HG03280 (cell line): ENCODE data around the gene LONP2.

Source experiments
- ATAC-seq: cut with Tn5 transposase; IDR thresholded peaks from one replicate; pipeline ENCODE4 v1.9.1; 2021; ENCODE audit warnings: mild to moderate bottlenecking, moderate library complexity; ENCODE audit not compliant: unreplicated experiment

Gene LONP2

GRCh38 chr16:48244080-48244862 lies at the start of gene LONP2:
TSS of gene LONP2 (plus strand) at chr16:48244300. CDS start at chr16:48244389, 89 bp downstream.
- peak; percentile 97 for ATAC-seq

GRCh38 chr16:48194828-48195556 lies 49.1 kb upstream of the LONP2 start:
- ATAC-seq: no peak

DNA sequence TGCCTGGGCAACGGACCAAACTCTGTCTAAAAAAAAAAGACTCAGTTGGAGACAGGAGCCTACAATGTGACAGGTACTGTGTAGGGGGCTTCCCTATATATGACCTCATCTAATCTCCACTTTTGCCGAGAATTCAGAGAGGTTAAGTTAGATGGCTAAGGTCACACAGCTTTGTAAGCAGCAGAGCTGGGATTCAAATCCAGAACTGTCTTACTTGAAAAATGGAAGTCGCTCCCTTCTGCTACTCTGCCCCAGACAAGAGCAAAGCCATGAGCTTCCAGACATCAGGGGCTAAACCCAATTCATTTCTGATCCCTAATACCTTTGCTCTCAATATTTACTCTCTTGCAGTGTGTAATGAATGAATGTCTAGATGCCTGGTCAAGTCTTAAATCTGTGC lies 46.8 kb upstream of the LONP2 start:
- ATAC-seq: no peak

DNA sequence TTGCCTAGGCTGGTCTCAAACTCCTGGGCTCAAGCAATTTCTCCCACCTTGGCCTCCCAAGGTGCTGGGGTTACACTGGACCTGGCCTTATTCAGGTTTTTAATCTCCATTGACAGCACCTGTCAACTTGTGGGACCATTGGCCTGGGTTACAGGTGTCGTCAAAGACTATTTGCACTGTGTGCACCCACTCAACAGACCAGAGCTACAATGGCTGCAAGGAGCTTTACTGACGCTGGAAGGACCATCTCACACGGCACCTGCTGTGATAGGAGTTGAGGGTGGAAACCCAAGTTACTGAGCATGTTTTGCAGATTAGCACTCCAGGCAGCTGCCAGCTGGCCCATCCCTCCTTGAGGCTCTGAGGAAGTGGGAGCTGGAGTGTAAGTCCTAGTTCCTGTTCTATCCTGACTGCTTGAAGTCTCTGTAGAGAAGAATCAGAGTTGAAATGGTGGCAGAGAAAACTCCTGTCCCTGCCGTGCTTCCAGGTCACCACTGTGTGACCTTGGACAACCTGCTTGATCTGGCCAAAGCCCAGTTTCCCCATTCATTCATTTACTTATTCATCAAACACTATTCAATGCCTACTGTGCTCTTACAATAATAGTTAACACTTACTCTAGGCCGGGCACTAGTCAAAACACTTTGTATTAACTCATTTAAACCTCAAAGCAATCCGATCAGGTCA lies 42.4 kb upstream of the LONP2 start:
- ATAC-seq: no peak

DNA sequence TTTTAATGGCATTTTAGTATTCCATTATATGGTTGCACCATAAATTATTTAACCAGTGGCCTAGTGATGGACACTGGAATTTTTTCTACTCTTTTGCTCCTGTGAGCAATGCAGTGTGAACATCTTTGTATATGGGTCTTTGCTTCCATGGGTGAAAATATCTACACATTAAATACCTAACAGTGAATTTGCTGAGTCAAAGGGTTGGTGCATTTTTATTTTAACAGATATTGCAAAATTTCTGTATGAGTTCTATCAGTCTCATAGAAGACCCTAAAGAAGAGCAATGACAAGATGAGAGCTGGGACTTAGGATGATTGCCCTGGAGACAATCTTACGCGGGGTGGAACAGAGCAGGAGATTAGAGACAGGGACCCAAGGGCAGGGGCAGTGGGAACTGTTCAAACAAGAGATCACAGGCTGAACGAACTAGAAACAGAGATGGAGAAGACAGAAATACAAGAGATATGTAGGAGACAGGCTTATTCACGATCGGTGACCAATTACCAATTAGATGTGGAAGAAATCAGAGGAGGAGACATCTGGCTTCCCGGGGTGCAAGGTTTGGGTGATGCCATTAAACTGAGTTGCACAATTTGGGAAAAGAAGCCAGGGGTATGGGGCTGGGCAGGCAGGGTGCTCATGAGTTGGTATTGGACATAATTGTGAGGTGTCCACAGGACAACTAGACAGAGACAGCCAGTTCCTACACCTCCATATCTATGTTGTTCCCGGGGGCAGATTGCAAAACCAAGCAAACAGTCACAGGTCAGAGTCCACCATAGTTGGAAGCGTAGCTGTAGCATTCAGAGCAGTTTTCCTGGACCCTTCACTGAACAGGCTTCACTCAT lies 39.9 kb upstream of the LONP2 start:
- no peak for ATAC-seq

DNA sequence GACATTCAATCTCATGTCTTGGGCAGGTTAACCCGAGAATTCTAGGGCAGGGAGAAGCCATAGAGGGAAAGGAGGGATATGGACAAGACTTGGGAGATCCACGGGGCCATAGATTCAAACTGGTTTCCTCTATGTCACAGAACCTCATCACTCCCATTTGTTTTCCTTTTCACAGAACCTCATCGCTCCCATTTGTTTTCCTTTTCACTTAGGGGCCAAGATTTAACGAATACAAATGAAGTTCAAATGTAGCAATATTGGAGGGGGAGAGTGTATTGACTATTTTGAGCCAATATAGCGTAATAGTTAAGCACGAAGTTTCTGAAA lies 39.3 kb upstream of the LONP2 start:
- no peak for ATAC-seq

DNA sequence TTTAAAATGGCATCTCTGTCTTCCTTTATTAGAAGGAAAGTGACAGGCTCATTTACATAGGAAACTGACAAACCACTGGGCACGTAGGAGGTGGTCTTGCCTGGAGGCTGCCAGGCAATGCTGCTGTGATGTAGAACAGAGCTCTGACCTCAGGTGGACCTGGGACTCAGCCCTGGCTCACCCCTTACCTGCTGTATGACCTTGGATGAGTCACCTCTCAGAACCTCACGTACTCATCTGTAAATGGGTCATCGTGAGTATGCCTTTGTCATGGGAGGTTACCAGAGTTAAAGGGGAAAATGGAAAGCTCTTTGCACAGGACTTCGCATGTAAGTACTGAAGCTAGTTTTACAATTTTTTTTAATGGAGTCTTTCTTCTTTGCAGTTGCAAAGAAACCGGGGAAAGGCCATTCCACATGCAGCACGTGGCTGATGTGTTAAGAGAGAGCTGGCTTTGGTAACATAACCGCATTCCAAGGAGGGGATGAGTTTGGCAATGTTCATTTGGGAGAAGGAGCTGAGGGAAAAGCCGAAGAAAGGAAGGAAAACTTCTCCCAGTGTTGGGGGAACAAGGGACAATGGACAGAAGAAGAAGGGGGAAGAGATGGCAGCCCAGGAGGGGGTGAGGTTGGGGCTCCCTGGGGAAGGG lies 37.4 kb upstream of the LONP2 start:
- ATAC-seq: no peak

- no peak for ATAC-seq
These were observed 33.4 kb upstream of the LONP2 start for GRCh38 chr16:48210747-48211146.

GRCh38 chr16:48212033-48212432 lies 32.1 kb upstream of the LONP2 start:
- no peak for ATAC-seq

DNA sequence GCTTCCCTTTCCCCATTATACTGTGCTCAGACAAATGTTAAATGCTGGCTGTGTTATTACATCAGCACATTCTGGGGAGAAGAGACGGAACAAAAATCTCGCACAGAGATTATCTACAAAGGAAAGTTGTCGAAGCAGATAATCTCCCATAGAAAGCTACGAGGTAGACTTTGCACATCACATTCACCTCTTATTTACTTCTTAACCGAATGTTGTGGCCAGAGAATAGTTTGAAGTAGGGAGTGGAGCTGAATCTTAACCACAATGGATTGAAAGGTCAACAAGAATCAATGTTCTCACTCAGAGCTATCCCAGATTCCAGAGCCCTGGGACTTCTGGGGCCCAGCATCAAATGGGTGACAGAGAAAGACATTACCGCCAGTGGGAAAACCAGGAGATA lies 28.4 kb upstream of the LONP2 start:
- ATAC-seq: no peak

- ATAC-seq: no peak
These were observed 26.4 kb upstream of the LONP2 start for GRCh38 chr16:48217708-48218107.

GRCh38 chr16:48218473-48218872 lies 25.6 kb upstream of the LONP2 start:
- no peak for ATAC-seq

DNA sequence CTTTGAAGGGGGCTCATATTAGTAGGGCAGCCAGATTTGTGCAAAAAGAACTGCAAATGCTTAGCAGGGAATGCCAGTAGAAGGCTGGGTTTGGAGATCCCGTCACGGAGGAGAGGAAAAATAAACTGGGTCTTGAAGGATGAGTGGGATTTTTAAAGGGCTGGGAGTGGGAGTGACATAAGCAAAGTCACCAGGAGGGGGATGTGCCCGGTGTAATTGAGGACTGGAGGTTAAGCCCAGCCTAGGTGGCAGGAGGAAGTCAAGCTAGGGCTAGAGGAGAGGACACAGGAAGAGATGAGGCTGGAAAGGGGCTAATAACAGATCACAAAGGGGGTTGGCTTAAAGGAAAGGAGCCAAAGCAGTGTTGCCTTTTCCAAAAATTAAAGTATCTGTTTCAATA lies 23.2 kb upstream of the LONP2 start:
- no peak for ATAC-seq

- ATAC-seq: no peak
These were observed 20.6 kb upstream of the LONP2 start for GRCh38 chr16:48223490-48223889.

GRCh38 chr16:48225456-48225855 lies 18.6 kb upstream of the LONP2 start:
- no peak for ATAC-seq

- ATAC-seq: peak; percentile 71
These were observed 12.2 kb upstream of the LONP2 start for GRCh38 chr16:48231727-48232492.

- ATAC-seq: no peak
These were observed 11.5 kb upstream of the LONP2 start for GRCh38 chr16:48232493-48233040.

DNA sequence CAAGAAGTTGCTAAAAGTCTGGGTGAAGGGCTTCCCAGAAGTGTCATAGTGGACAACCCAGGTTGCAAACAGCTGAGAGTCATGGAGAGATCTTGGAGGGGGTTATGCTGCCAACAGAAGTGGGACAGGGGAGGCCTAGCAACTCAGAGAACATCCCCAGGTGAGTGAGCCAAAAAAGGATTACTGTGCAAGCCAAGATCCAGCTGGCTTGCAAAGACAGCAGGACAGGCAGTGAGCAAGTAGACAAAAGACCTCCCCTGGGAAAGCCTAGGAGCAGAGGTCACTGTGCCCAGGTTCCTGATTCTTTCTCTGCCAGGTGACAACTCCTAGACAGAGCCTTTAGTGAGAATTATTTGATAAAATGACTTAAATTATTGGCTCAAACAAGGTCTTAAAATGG lies 9.5 kb upstream of the LONP2 start:
- no peak for ATAC-seq

- no peak for ATAC-seq
These were observed 9.0 kb upstream of the LONP2 start for GRCh38 chr16:48235058-48235555.
